IPS DF 4.7 (cell line): Measurements from ENCODE around the gene OR2T2.
"Not testable (repeated sequence)": the region's sequence is repeated elsewhere in the genome, so short reads cannot be mapped to it uniquely, and the experiment has no call there.

Experiments used
- DNase-seq: peaks from one replicate; pipeline ENCODE4 v3.0.0-alpha.2; 2013; ENCODE audit warnings: low spot score; ENCODE audit errors: extremely low read depth

The OR2T2 gene

DNA sequence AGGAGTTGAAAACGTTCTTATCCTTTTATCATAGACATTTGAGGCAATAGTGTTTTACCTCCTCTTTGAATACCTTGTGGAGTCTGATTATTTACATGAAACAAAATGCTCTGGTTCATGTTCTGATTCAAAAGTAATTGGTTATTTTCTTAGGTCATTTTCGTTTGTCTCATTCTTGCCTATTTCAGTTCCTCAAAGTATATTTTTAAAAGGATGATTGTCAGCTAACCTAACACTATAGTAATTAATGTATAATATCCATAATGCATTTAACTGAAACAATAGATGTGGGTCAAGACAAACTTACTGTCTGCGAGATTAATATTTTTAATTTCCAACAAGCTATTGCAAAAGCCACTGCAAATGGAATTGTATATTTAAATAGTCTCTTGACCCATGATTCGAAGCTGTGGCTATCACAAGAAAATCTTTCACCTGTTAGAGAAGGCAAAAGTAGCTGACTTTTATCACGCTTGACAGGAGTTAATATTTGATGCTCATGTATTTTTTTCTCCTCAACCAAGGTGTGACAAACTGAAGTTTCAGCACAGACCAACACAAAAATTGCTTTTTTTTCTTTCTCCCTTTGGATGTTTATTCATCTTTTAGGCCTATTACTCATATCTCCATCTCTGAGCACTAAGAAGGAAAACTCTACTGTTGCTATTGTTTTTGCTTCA lies 5.2 kb downstream of the OR2T2 start:
- not testable (repeated sequence) for DNase-seq

DNA sequence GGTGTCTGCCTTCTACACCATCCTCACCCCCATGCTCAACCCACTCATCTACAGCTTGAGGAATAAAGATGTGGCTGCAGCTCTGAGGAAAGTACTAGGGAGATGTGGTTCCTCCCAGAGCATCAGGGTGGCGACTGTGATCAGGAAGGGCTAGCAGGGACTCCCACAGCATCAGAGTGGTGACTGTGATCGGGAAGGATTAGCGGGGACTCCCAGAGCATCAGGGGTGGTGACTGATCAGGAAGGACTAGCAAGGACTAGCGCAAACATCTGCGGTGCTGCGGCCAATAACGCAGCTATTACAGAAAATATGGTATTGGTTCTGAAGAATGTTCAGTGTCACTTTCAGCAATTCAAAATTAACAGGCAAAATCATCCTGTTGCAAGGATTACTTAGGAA lies 8.2 kb downstream of the OR2T2 start:
- DNase-seq = not testable (repeated sequence)

DNA sequence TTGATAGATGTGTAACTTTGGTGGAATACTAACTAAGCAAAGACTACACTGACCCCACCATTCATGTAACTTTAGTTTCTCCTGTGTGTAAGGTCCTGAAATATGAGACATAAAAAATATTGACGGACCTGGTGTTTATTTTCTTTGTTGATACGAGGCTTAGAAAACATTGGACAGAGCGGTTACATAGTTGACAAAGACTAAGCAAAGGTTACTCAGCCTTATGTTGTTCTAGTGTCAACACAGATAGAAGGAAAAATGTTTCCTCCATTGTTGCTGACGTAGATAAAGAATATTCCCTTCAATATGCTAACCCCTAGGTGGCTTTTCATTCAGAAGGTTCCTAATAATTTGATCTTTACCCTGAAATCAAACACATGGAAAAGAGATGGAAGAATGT lies 9.6 kb downstream of the OR2T2 start:
- DNase-seq = not testable (repeated sequence)

DNA sequence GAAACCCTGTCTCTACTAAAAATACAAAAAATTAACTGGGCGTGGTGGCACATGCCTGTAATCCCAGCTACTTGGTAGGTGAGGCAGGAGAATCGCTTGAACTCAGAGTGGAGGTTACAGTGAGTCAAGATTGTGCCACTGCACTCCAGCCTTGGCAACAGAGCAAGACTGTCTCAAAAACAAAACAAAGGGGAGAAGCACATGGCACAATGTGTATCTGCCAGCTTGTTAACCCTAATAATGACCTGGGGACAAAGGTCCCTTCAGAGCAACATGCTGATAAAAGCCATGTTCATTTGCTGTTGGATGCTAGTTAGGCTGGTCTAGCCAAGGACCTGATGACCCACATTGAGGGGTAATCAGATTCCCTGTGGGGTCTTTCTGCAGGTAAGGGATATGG lies 11.2 kb downstream of the OR2T2 start:
- DNase-seq = not testable (repeated sequence)

DNA sequence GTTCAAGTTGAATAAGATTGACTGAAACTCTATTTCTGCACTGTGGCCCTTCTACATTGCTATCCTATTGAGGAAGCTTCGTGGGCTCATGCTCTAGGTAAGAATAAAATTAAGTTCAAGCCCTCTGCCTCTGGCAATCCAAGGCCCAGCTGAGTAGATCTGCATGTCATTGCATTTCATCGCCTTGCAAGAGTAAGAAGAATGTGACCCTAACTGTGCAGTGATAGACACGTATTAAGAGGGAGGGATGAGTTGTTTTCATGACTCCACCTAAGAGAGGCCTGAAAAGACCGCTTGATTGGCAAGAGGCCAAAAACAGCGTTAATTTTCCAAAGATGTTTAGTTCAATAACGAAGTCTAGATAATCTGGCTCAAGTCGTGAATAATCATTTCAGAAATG lies 13.7 kb downstream of the OR2T2 start:
- DNase-seq = not testable (repeated sequence)

DNA sequence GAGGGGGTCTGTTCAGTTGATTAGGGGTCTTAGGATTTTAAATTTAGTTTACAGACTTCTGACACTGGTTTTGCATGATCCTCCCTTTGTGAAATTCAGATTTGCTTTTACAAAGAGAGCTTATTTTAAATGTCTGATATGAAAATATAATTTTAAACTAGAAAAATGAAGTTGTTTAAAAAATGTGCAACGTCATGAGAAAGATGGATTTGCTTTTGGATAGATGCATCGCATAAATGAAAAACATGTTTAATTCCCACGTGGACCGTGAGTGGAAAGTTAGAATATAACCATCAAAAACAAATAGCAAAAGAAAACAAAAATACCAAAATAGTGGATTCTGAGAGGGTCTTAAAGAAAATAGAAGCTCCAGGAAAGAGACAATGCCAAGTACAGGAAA lies 25.7 kb downstream of the OR2T2 start:
- no peak for DNase-seq

DNA sequence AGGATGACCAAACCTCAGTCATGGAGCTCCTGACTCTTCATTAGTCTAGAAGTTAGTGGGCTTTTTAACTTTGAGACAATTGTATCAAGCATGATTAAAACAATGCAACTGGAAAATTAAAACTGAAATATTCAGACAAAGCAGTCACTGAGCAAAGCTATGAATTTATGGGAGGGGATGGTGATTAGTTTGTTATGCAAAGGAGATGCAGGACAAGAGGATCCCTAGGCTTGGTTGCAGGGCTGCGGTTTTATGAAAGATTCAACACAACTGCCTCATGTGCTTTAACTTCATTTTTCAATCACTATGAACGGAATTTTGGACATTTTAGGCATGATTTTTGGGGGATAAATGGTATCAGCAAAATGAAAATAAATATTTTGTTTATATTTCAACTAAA lies 26.7 kb downstream of the OR2T2 start:
- not testable (repeated sequence) for DNase-seq

DNA sequence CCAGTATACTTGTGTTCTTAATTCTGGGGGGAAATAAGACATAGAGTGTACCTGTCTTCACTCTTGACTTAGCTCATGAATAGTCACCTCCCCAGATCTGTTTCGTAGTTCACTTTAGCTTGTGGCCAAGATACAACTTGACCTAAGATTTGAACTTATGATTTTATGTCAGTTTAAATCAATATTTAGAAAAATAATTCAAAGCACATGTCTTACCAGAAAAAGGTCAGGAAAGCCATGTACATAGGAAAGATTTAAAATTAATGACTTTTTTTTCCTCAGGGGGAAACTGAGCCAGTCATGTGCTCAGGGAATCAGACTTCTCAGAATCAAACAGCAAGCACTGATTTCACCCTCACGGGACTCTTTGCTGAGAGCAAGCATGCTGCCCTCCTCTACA lies 27.6 kb downstream of the OR2T2 start, which contains the start of gene OR2T3:
Gene OR2T3, plus strand, starts transcription at position 301 of the 400 bp plus-strand sequence. Its CDS starts 0 bp downstream, at position 301.
- DNase-seq = not testable (repeated sequence)

DNA sequence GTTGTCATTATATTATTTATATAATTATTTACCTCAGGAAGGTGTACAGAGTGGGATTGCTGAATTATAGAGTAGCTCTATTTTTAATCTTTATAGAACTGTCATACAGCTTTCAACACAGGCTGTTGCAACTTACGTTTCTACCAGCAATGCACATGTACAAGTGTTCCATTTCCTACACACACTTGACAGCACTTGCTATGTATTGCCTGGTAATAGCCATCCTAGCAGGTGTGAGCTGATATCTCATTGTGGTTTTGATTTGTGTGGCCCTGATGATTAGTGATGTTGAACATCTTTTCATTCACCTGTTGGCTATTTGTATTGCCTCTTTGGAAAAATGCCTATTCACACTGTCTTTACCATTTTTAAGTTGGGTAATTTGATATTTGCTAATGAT lies 30.2 kb downstream of the OR2T2 start:
- DNase-seq = not testable (repeated sequence)

DNA sequence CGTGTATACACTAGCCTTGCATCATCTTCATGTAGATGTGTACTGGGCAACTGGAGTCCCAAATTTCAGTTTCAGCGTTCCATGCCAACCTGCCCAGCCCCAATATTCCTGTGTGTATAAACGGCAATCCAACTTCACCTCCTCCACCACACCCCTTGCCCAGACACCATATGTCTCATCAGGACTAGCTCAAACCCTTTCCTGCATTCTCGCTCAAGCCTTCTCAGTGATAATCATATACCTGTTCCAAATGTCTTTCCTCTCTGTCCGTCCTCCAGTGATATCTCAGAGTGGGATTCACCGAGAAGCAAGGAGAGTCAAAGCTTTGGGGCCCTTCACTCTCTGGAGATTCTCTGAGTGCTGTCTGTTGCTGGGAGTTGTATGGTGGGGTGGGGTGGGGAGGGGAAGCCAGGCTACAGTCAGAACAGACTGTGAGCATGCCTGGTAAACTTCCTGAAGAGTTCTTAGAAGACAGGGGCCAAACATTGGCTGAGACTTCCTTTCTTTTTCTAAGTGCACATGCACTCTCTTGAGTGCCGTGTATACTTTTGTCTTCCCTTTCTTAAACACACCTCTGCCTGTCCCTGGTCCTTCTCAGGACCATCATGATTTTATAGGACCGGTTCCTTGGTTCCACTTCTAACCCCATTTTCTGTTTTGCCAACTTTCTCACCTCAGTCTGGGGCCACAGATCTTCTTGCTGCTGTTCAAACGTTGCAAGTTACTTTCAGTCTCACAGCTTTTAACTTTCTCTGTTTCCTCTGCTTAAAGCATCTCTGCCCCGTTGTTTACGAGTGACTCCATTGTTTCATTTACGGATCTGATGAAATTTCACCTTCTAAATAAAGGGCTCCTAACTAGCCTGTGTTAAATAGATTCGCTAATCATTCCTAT lies 36.5 kb downstream of the OR2T2 start:
- DNase-seq = not testable (repeated sequence)

DNA sequence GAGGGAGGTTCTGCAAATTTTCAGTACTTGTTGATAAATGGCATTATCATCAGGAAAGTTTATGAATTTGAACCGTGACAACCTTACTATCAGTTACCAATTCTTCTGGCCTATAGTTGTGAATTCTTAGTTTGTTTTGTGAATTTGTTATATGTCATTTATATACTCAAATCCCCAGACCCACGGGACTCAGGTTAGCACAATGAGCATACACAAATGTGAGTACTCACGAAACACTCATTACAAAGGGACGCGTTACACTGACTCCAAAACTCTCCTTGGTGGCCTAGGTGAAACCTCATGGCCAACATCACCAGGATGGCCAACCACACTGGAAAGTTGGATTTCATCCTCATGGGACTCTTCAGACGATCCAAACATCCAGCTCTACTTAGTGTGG lies 42.9 kb downstream of the OR2T2 start, which contains the start of gene OR2T5:
Gene OR2T5, plus strand, starts transcription at position 301 of the 400 bp plus-strand sequence. Its CDS starts 0 bp downstream, at position 301.
- not testable (repeated sequence) for DNase-seq

DNA sequence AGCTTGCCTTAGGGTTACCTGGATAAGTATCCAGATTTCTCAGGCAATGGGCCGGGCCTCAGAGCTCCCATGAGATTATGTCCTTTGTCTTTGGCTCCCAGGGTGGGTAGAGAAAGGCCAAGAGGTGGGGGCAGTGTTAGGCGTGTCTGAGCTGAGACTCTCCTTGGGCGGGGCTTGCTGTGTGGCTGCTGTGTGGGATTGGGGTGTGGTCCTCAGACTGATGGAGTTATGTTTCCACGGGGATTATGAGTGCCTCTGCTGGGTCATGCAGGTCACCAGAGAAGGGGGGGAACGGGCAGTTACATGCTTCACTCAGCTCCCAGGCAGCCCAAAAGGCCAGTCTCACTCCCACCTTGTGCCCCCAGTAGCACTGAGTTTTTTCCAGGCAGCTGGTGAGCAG lies 51.2 kb downstream of the OR2T2 start:
- not testable (repeated sequence) for DNase-seq

DNA sequence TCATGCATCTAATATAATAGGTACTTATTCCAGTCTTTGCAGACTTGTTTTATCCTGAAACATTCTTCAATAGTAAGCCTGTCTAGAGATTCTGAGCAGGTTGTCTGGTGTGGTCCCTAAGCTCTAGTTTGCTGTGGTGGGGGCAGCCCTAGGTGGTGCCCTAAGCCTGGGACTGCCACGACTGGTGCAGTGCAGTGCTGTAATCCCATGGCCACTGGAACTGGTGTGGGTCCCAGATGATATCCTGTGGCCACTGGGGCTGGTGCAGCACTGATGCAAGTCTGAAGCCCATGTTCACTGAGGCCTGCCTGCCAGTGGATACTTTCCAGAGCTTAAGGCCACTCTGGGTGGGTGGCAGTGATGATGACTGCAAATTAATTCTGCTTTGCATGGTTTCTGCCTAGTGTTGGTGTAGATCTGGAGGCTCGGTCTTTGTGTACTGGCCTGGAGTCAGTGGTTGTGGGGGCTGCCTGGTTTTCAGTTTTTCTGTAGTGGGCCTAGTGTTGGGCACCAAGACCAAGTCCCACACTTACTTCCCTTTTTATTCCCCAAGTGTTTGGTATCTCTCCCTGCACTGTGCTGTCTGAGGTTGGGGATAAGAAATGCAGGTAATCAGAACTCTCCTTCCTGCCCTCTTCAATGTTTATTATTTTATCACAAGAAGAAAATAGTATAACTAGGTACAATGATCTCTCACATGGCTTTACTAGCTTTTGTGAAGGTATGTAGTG lies 55.0 kb downstream of the OR2T2 start:
- DNase-seq = not testable (repeated sequence)
